Activated naive CD8-positive, alpha-beta T cell treated with anti-CD3 and anti-CD28 coated beads, Interleukin-2, amount 50 U/mL, for 16 hours (primary cell): Measurements from ENCODE around the gene CARNS1.
"Not testable (repeated sequence)": the region's sequence is repeated elsewhere in the genome, so short reads cannot be mapped to it uniquely, and the experiment has no call there.

Experiments used
- DNase-seq: peaks from one replicate; pipeline ENCODE4 v3.0.0-alpha.2; 2020; ENCODE audit warnings: low read depth, low spot score

Gene CARNS1

DNA sequence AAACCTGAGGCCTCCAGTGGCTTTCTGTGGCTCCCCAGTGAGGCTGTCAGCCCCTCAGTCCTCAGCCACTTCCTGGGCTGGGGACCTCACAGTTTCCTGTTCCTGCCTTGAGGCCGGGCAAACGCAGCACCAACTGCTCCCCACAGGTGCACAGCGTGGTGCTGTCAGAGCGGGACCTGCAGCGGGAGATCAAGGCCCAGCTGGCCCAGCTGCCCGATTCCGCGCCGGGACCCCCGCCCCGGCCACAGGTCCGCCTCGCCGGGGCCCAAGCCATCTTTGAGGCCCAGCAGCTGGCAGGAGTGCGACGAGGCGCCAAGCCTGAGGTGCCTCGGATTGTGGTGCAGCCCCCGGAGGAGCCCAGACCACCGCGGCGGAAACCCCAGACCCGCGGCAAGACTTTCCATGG is 6.2 kb upstream of the CARNS1 start:
- DNase-seq: no peak

DNA sequence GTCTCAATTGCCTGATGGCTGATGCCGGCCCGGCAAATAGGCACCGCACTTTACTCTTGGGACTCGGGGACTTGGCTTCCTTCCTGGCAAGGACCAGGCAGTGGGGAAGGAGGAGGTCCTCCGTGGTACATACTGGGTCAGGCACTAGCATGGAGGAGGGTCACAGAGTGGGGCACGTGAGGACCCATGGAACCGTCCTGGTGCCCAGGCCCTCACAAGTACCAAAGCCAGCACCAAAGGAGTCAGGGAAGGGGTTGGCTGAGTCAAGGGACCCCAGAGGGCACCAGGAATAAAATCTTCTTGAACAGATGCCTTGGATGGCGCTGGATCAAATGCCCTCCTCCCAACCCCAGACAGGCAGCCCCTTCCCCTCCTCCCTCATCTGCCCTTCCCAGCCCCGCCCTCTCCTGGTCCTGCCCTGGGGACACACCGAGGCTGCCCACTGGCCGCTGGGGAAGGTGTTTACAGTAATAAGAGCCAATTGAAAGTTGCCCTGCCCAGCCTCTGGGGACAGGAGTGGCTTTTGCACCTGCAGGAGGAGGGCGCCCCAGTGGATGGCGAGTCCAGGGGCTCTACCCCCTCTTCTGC is 5.6 kb upstream of the CARNS1 start:
- DNase-seq: no peak

DNA sequence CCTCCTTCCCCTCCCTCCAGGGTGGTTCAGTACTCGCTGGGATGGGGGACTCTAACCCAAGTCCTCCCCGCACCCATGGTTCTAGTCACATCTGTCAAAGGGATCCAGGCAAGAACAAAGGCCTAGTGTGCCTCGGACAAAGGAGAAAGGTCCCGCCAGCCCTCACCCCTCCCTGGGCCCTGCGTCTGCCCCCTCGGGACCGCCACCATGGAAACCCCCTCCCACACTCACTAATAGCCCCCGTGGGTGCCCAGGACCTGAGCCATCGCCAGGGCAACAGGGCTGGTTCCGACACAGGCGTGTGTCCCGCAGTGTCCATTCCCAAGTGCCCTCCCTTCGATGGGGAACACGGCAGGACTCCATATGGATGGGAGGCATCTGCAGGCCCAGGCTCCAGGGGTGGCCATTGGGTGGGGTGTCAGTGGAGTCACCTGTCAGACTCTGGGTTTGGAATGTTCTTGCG is 5.1 kb upstream of the CARNS1 start:
- no peak for DNase-seq

DNA sequence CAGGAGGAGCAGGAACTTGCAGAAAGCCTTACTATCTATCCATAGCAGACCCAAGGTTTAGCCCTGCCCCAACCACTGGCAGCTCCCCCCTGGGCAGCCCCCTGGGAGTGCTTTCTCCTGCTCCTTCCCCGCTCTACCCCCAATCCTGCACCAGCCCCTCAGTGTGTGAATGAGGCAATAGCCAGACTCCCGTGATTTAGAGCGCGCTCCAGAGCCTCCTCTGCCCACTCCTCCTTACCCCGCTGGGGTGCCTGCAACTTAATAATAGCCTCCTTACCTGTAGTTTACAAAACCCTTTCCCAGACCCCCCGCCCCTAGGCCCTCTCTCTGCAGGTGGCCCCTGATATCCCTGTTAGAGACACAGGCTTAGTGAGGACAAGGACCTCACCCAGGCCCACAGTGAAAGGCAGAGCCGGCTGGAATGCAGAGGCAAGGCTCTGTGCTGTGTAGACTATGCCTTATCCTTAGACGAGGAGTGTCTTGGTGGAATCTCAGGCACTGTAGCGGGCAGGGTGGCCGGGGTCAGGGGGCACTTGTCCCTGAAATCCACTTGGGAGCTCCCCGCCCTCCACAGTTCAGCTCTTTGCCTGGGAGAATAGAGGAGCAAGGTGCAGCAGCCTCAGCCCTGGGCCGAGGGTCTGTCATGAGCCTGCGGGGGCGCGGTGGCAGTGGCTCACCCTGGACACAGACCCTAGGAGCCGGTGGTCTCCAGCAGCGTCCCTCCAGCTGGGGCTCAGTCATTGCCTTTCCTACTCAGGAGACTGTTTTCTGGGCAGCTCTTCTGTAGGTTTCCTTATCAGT is 4.3 kb upstream of the CARNS1 start:
- DNase-seq: no peak

DNA sequence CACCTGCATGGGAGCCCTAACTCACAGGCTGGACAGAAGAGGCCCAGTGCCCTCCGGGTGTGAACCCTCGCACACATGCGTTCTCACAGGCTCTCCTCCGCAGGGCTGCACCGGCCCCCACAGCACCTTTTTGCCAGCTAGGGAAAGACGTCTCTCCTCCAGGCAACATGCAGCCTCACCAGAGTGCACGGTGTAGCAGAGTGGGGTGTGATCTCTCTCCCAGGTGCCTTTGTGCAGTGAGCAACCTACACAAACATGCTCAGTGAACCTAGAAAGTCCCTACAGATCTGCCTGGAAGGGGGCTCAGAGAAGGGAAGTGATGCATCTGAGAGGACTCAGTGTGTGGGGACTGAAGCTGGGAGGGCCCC is 3.7 kb upstream of the CARNS1 start:
- DNase-seq: no peak

DNA sequence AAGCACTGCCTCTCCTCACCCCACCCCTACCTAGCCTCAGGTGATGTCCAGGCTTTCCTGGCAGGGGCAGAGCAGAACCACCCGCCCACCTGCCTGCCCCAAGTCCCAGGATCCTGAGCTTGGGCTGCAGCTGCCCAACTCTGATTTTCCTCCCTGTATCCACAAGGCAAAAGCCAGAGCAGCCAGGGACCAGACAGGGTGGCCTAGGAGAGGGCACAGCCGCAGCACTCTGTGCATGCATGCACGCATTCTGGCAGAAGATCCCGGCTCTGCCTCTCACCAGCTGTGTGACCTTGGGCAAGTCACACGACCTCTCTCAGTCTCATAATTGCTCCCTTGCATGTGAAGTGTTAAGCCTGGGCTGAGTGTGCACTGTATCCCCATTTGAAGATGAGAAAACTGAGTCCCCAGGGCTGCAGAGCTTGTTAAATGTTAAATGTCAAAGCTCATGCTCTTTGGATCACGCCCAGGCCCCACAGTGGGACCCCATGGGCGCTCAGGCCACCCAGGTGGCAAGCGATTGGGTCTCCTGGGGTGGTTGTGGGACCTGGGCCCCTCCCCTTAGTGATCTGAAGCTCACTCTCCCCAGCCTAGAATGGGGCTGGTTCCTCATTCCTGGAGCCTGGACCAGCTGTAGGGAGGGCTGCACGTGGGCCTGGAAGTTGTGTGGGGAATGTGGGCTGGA is 2.8 kb upstream of the CARNS1 start:
- no peak for DNase-seq

DNA sequence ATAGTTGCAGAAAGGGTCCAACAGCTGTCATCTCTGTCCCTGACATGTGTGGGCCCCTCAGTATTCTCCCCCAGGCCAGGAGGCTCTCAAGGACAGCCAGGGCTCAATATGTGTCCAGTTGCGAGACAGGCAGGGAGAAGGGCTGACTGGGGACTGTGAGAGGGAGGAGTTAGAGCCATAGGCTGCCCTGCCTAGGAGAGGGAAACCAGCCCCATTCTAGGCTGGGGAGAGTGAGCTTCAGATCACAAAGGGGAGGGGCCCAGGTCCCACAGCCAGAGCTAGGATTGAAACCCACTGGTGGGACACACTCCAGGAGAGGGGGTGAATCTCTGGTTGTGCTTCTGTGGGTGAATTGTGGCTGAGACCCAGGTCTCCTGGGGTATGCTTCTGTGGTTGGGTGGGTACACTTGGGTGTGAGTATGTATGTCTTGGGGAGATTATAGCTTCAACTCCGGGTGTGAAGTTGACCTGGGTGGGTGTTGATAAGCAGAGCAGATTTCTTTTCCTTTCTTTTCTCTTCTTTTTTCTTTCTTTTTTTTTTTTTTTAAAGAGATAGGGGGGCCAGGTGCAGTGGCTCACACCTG is 2.1 kb upstream of the CARNS1 start:
- no peak for DNase-seq

DNA sequence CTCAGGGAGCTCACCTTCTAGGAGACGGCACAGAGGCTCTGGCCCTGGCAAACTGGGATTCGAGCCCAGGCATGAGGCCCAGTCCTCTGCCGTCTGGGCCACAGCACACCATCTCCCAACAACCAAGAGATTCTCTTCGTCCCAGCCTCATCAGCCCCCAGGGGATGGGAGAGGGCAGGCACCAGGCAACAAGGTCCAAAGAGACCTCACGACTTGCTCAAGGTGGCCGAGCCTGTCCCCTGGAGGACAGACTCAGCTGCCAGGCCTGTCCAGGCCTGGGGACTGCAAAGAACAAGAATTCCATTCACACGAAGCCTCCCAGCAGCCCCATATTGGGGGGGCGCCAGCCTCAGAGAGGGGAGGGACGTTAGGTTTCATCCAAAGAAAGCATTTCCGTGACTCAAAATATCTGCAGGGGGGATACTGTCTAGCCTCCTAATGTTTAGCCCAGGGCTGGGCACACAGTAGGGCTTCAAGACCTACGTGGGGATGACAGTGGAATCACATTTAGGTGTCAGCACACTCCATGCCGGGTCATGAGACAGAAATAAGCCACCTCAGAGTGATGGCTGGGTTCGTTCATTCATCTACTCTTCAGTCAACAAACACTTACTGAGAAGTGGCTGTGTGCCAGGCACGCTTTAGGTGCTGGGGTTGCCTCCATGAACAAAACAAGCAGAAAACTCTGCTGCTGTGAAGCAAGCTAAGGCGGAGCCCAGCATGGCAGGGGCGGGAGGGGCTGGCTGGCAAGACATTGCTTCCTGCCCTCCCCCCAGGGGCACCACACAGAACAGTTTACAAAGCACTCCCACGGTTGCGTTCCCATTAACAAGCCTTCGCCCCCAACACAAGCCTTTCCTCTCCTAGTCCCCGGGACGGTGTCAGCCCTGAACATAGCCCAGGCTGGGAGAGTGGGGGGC is 1.2 kb downstream of the CARNS1 start:
- DNase-seq: no peak

DNA sequence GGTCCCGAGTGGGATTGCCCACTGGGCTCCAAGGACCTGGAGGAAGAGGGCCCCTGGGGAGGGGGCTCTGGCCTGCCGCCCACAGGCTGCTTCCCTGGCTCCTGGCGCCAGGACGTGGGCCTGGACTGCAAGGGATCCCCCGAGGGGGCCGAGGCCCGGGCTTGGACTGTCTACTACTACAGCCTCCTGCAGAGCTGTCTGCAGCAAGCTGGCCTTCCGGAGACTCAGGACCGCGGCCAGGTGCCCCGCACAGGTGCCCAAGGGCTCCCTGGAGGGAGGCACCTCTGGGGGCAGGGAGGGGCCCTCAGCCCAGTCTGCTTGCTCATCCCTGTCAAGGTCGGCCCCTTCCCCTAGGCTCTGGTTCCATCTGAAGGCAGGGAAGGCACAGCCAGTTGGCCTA is 1.9 kb downstream of the CARNS1 start:
- no peak for DNase-seq

DNA sequence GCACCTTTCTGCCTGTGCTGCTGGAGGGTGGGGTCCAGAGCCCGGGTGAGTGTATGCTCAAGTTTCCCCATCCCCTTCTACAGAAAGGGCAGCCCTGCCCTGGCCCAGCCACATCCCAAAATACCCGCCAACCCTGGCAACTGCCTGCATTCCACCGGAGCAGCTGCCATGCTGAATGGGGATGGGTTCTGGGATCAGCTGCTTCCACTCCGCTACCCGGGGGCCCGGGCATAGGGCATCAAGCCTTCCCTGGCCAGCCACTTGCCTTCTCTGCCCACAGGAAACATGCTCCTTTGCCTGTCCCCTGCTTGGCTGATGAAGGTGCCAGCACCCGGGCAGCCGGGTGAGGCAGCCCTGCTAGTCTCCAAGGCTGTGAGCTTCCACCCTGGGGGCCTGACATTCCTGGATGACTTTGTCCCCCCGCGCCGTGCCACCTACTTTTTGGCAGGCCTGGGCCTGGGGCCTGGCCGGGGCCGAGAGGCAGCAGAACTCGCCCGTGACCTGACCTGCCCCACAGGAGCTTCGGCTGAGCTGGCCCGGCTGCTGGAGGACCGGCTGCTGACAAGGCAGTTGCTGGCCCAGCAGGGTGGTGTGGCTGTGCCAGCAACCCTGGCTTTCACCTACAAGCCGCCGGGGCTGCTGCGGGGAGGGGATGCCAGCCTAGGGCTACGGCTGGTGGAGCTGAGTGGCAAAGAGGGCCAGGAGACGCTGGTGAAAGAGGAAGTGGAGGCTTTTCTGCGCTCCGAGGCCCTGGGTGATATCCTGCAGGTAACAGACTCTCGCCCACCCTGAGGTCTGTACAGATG is 3.2 kb downstream of the CARNS1 start:
- DNase-seq: no peak

DNA sequence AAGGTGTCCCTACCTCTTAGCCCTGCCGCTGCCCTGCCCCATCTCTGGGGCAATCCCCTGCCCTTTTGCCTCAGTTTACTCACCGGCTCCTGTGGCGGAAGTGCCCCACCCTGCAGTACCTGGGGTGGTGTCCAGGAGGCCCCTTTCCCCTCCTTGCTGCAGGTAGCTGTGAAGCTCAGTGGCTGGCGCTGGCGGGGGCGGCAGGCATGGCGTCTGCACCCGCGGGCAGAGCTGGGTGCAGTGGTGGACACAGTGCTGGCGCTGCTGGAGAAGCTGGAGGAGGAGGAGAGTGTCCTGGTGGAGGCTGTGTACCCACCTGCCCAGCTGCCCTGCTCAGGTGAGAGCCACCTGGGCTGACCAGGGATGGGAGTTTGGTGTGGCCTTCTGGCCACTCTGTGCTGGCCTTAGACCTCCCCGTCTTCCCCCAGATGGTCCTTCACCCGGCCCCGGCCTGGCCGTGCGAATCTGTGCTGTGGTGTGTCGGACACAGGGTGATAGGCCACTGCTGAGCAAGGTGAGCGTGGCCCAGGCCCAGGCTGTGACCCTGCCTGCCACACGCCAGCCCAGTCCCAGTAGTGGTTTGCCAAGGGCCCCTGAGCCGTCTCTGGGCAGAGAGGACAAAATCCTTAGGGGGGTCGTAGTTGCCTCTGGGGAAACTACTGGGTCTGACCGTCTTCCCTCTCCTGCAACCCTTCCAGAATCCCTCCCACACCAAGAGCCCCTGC is 4.0 kb downstream of the CARNS1 start:
- DNase-seq: no peak

DNA sequence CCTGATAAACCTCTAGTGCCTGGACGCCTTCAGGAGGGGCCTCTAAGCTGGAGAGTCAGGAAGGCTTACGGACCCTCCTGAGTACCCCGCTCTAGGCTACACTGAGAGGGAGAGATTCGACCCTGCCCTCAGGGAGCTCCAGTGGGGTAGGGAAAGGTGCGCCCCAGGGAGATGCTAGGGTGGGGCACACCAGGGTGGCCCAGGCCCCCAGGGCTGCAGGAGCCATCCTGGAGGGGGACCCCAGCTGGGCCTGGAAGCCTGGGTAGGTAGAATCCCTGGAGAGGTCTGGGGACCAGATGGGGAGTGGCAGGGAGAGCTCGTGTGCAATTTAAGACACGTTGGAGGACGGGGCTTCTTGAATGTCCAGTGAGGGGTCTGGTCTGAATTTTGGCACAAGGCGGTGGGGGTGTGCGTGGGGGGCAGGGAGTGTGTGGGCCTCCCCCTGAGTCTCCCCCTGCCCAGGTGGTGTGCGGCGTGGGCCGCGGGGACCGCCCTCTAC is 4.7 kb downstream of the CARNS1 start:
- no peak for DNase-seq

DNA sequence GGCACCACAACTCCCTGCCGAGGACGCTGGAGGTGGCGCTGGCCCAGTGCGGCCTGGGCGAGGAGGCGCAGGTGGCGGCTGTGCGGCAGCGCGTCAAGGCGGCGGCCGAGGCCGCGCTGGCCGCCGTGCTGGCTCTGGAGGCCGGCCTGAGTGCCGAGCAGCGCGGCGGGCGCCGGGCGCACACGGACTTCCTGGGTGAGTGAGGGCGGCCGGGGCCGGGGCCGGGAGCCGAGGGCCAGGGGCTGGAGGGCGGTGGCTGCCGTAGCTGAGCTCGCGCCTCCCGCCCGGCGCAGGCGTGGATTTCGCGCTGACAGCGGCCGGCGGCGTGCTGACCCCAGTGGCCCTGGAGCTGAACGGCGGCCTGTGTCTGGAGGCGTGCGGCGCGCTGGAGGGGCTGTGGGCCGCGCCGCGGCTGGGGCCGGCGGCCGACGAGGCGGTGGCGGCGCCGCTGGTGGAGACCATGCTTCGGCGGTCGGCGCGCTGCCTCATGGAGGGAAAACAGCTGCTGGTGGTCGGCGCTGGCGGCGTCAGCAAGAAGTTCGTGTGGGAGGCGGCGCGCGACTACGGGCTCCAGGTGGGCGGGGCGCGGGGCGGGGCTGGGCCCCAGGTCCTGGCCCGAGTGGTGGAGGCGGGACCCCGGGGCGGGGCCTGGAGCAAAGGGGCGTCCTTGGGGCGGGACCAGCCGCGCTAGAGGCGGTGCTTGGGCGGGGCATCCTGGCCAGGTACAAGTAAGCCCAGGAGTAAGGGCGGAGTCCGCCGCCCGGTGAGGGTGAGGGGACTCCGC is 5.4 kb downstream of the CARNS1 start:
- peak; percentile 97 for DNase-seq

DNA sequence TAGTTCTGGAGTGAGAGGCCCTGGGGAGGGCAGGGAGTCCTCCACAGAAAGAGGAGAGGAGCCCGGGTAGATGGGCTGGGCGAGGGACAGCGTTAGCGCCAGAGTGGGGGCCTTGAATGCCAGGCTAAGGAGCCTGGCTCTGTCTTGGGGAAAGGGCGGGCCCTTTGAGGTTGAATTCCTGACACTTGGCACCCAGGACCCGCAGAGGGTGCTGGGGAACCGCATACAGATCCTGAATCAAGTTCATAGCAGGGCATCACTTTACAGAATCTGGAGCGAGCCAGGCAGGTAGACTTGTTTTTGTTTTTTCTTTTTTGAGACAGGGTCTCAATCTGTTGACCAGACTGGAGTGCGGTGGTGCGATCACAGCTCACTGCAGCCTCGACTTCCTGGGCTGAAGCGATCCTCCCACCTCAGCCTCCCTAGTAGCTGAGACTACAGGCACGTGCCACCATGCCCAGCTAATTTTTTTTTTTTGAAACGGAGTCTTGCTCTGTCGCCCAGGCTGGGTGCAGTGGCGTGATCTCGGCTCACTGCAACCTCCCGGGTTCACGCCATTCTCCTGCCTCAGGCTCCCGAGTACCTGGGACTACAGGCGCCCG is 6.1 kb downstream of the CARNS1 start:
- no peak for DNase-seq

DNA sequence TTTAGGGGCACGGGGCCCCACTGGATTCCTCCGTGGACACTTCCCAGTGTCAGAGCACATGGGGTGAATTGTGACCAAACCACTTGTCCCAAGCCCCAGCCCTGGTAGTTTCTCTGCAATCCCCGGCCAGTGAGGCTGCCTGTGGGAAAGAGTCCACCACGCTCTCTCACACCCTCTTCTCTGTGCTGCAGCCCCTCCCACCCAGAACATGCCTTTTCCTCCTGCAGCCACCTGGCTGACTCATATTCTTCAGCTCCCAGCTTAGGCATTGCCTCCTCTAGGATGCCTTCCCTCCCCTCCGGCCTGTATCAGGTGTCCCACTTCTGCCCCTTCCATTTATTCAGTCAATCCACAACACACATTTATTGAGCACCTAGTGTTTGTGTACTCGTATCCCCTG is 7.4 kb downstream of the CARNS1 start:
- no peak for DNase-seq

DNA sequence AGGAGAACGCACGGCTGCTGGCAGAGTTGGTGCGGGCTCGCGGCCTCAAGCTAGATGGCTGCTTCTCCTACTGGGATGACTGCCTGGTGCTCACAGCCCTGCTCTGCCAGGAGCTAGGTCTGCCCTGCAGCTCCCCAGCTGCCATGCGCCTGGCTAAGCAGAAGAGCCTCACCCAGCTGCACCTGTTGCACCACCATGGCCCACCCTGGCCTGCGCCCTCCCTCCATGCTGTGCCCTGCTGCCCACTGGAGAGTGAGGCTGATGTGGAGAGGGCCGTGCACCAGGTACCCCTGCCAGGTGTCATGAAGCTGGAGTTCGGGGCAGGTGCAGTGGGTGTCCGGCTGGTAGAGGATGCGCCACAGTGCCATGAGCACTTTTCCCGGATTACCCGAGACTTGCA is 8.0 kb downstream of the CARNS1 start:
- no peak for DNase-seq

DNA sequence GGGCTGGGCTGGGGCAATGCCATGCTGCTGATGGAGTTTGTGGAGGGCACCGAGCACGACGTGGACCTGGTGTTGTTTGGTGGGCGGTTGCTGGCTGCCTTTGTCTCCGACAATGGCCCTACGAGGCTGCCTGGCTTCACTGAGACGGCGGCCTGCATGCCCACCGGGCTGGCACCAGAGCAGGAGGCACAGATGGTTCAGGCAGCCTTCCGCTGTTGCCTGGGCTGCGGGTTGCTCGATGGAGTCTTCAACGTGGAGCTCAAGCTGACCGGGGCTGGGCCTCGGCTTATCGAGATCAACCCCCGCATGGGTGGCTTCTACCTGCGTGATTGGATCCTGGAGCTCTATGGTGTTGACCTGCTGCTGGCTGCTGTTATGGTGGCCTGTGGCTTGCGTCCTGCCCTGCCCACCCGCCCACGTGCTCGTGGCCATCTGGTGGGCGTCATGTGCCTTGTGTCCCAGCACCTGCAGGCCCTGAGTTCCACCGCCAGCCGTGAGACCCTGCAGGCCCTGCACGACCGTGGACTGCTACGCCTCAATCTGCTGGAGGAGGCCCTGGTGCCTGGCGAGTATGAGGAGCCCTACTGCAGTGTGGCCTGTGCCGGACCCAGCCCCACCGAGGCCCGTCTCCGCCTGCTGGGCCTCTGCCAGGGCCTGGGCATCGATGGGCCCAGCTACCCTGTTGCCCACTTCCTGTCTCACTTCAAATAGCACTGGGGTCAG is 8.6 kb downstream of the CARNS1 start:
- no peak for DNase-seq

DNA sequence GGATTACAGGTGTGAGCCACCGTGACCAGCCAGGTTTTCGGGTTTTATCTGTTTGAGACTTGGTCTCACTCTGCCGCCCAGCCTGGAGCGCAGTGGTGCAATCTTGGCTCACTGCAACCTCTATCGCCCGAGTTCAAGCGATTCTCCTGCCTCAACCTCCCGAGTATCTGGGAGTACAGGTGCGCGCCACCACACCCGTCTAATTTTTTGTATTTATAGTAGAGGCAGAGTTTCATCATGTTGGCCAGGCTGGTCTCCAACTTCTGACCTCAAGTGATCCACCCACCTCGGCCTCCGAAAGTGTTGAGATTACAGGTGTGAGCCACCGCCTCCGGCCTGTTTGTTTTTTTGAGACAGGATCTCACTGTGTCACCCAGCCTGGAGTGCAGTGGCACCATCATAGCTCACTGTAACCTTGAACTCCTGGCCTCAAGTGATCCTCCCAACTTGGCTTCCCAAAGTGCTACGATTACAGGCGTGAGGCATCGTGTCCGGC is 11.9 kb downstream of the CARNS1 start:
- DNase-seq: not testable (repeated sequence)
